ENCODE data around the gene DYSF.

The DYSF gene

GRCh38 chr2:71570951-71571460, 117.6 kb downstream of the DYSF start:
- Histone ChIP-seq H3K27me3 (ENCODE audit: insufficient read depth, poor library complexity, severe bottlenecking) (no peaks in the 10 kb centered on the region), H3K4me1 (ENCODE audit: insufficient read depth, poor library complexity, severe bottlenecking) (no peaks in the 10 kb centered on the region), H3K27ac (ENCODE audit: poor library complexity, severe bottlenecking) (no peak overlapping the region), H3K36me3 (ENCODE audit: low read depth) (no peaks in the 10 kb centered on the region), H3K9me3 (ENCODE audit: severe bottlenecking) (no peaks in the 10 kb centered on the region), H3K4me3 (ENCODE audit: severe bottlenecking) (no peak overlapping the region)
- ATAC-seq (ENCODE audit: low read depth) = no peak
- no peak for TF ChIP-seq CTCF (IDR thresholded peaks at IDR 0.05; ENCODE audit: poor library complexity, severe bottlenecking)
- DNase-seq (ENCODE audit: low spot score) = no peak

DNA sequence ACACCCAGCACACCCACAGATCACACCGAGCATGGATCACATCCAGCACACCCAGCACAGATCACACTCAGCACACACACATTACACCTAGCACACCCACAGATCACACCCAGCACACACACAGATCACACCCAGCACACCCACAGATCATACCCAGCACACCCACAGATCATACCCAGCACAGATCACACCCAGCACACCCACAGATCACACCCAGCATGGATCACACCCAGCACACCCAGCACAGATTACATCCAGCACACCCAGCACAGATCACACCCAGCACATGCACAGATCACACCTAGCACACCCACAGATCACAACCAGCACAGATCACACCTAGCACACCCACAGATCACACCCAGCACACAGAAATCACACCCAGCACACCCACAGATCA, 118.6 kb downstream of the DYSF start:
- Histone ChIP-seq H3K9me3 (ENCODE audit: severe bottlenecking) (no peaks in the 10 kb centered on the region), H3K4me3 (ENCODE audit: severe bottlenecking) (no peak overlapping the region), H3K27me3 (ENCODE audit: insufficient read depth, poor library complexity, severe bottlenecking) (no peaks in the 10 kb centered on the region), H3K36me3 (ENCODE audit: low read depth) (no peaks in the 10 kb centered on the region), H3K27ac (ENCODE audit: poor library complexity, severe bottlenecking) (no peak overlapping the region), H3K4me1 (ENCODE audit: insufficient read depth, poor library complexity, severe bottlenecking) (no peaks in the 10 kb centered on the region)
- no peak for TF ChIP-seq CTCF (IDR thresholded peaks at IDR 0.05; ENCODE audit: poor library complexity, severe bottlenecking)
- DNase-seq (ENCODE audit: low spot score) (no peak), ATAC-seq (ENCODE audit: low read depth) (no peak)

GRCh38 chr2:71575966-71576365, 122.6 kb downstream of the DYSF start:
- no peaks in the 10 kb centered on the region for H3K36me3 ChIP-seq (ENCODE audit: low read depth)
- H3K27me3 ChIP-seq (ENCODE audit: insufficient read depth, poor library complexity, severe bottlenecking) = no peaks in the 10 kb centered on the region
- ATAC-seq (ENCODE audit: low read depth) (no peak), DNase-seq (ENCODE audit: low spot score) (no peak)
- H3K4me3 ChIP-seq (ENCODE audit: severe bottlenecking) = no peak overlapping the region
- H3K4me1 ChIP-seq (ENCODE audit: insufficient read depth, poor library complexity, severe bottlenecking) = no peaks in the 10 kb centered on the region
- H3K9me3 ChIP-seq (ENCODE audit: severe bottlenecking) = no peaks in the 10 kb centered on the region
- no peak overlapping the region for H3K27ac ChIP-seq (ENCODE audit: poor library complexity, severe bottlenecking)
- no peak for TF ChIP-seq CTCF (IDR thresholded peaks at IDR 0.05; ENCODE audit: poor library complexity, severe bottlenecking)

DNA sequence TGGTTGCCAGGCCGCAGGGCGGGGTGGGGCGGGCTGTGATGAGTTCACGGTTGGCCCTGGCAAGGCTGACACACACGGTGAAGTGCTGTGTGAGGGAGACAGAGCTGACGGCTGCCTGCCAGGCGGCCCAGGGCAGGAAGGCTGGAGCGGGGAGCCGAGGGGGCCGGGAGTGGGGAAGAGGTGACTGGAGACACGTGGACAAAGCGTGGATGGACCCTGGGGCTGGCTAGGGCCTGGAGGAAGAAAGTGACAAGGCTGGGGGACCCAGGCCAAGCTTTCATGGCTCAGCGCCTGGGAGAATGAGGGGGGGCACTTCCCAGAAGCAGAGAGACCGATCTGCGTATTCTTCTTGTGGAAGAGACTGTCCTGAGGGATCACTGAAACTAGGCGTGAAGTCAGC, 123.2 kb downstream of the DYSF start:
- Histone ChIP-seq H3K9me3 (ENCODE audit: severe bottlenecking) (no peaks in the 10 kb centered on the region), H3K4me3 (ENCODE audit: severe bottlenecking) (no peak overlapping the region), H3K36me3 (ENCODE audit: low read depth) (no peaks in the 10 kb centered on the region), H3K27me3 (ENCODE audit: insufficient read depth, poor library complexity, severe bottlenecking) (no peaks in the 10 kb centered on the region), H3K4me1 (ENCODE audit: insufficient read depth, poor library complexity, severe bottlenecking) (no peaks in the 10 kb centered on the region), H3K27ac (ENCODE audit: poor library complexity, severe bottlenecking) (no peak overlapping the region)
- TF ChIP-seq CTCF (IDR thresholded peaks at IDR 0.05; ENCODE audit: poor library complexity, severe bottlenecking) = no peak
- DNase-seq (ENCODE audit: low spot score) = no peak
- ATAC-seq (ENCODE audit: low read depth) = no peak

DNA sequence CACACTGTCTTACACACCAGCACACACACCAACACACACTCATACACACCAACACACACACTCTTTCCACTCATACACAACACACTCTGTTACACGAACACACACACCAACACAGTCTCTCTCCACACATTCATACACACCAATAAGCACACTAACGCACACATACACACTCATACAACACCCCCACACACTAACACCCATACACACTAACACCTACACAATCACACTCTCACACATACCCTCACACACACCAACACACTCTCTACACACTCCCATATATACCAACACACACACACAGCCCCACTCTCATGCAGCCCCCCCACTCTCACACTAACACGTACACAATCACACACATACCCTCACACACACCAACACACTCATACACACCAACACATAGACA, 123.8 kb downstream of the DYSF start:
- Histone ChIP-seq H3K27ac (ENCODE audit: poor library complexity, severe bottlenecking) (no peak overlapping the region), H3K9me3 (ENCODE audit: severe bottlenecking) (no peaks in the 10 kb centered on the region), H3K36me3 (ENCODE audit: low read depth) (no peaks in the 10 kb centered on the region), H3K4me3 (ENCODE audit: severe bottlenecking) (no peak overlapping the region), H3K4me1 (ENCODE audit: insufficient read depth, poor library complexity, severe bottlenecking) (no peaks in the 10 kb centered on the region), H3K27me3 (ENCODE audit: insufficient read depth, poor library complexity, severe bottlenecking) (no peaks in the 10 kb centered on the region)
- DNase-seq (ENCODE audit: low spot score) = no peak
- TF ChIP-seq CTCF (IDR thresholded peaks at IDR 0.05; ENCODE audit: poor library complexity, severe bottlenecking) = no peak
- no peak for ATAC-seq (ENCODE audit: low read depth)

Data from RWPE2 (cell line).